HG03439 (cell line): ENCODE measurements around the gene ATP9B.
"Not testable (repeated sequence)": the region's sequence is repeated elsewhere in the genome, so short reads cannot be mapped to it uniquely, and the experiment has no call there.

ENCODE experiments used
- ATAC-seq: cut with Tn5 transposase; IDR thresholded peaks from one replicate; pipeline ENCODE4 v1.9.1; 2021; ENCODE audit warnings: mild to moderate bottlenecking, moderate library complexity; ENCODE audit not compliant: unreplicated experiment

Gene ATP9B

GRCh38 chr18:79275461-79275860 lies 206.3 kb downstream of the ATP9B start:
- ATAC-seq: peak; percentile 30

- ATAC-seq: peak; percentile 88
These were observed 206.8 kb downstream of the ATP9B start for GRCh38 chr18:79275992-79276391.

GRCh38 chr18:79278896-79279295 lies 209.7 kb downstream of the ATP9B start:
- ATAC-seq: no peak

- ATAC-seq: no peak
These were observed 214.1 kb downstream of the ATP9B start for GRCh38 chr18:79283131-79283810.

GRCh38 chr18:79283929-79284328 lies 214.7 kb downstream of the ATP9B start:
- ATAC-seq: no peak

- ATAC-seq: not testable (repeated sequence)
These were observed 216.0 kb downstream of the ATP9B start for GRCh38 chr18:79285191-79285590.

GRCh38 chr18:79290409-79290808 lies 221.2 kb downstream of the ATP9B start:
- ATAC-seq: not testable (repeated sequence)

GRCh38 chr18:79290876-79291275 lies 221.7 kb downstream of the ATP9B start:
- no peak for ATAC-seq

GRCh38 chr18:79294235-79294634 lies 225.0 kb downstream of the ATP9B start:
- no peak for ATAC-seq

- ATAC-seq: no peak
These were observed 230.1 kb downstream of the ATP9B start for GRCh38 chr18:79299272-79299671.

GRCh38 chr18:79299711-79300110 lies 230.5 kb downstream of the ATP9B start:
- no peak for ATAC-seq

GRCh38 chr18:79300413-79300812 lies 231.2 kb downstream of the ATP9B start:
- no peak for ATAC-seq

GRCh38 chr18:79302120-79302519 lies 232.9 kb downstream of the ATP9B start:
- no peak for ATAC-seq

GRCh38 chr18:79305911-79306310 lies 236.7 kb downstream of the ATP9B start:
- ATAC-seq: no peak

- no peak for ATAC-seq
These were observed 240.6 kb downstream of the ATP9B start for GRCh38 chr18:79309614-79310358.

GRCh38 chr18:79314838-79315388 lies 245.7 kb downstream of the ATP9B start:
- ATAC-seq: no peak

GRCh38 chr18:79315596-79315995 lies 246.4 kb downstream of the ATP9B start:
- ATAC-seq: no peak

- no peak for ATAC-seq
These were observed 248.5 kb downstream of the ATP9B start for GRCh38 chr18:79317703-79318102.

GRCh38 chr18:79318142-79318673 lies 249.0 kb downstream of the ATP9B start:
- no peak for ATAC-seq

- ATAC-seq: no peak
These were observed 251.1 kb downstream of the ATP9B start for GRCh38 chr18:79320216-79320850.

GRCh38 chr18:79321625-79322405 lies 252.6 kb downstream of the ATP9B start:
- ATAC-seq: no peak
